HCT116 (cell line): ENCODE data around the gene CLDN9. TPM values are rescaled to one million over a fixed set of nuclear protein-coding genes. Genes with fewer than 3 reads are reported as not detected.

Source experiments
- ATAC-seq: fragments of 200-7000 bp; cut with Tn5 transposase; 2 replicates; pipeline ENCODE4 v1.9.1; 2020; ENCODE audit warnings: mild to moderate bottlenecking, moderate library complexity
- BruUV-seq: library from RNA; stranded (reverse); fragments of 400-500 nt; replicated peaks from 2 replicates; lab custom pipeline; 2021; lab: Mats Ljungman, UMichigan
- CTCF ChIA-PET: fragments of 300-600 bp; sonication (Branson Sonifier 250); formaldehyde crosslinking; loops from one replicate; lab custom pipeline; 2021; ENCODE audit warnings: antibody characterized with exemption; lab: Charles Lee
- POLR2A ChIA-PET: fragments of 300-600, 350-600 bp; sonication (Branson Sonifier 250); formaldehyde crosslinking; loops from one replicate; lab custom pipeline; 2021; ENCODE audit warnings: antibody characterized with exemption; lab: Charles Lee
- RAD21 ChIA-PET, 2 experiments: fragments of 300-600 bp; sonication (Branson Sonifier 250); formaldehyde crosslinking; loops; one replicate each; lab custom pipeline; 2023; ENCODE audit warnings: low total read pairs in 2 of 2; ENCODE audit not compliant: uncharacterized antibody in 2 of 2, unreplicated experiment in 2 of 2, low non-redundant PET in 1 of 2; lab: Charles Lee
- DNase-seq: peaks from one replicate; pipeline ENCODE4 v3.0.0-alpha.2; 2010; ENCODE audit warnings: low read depth, low spot score
- H2AFZ ChIP-seq: fragments of 200-600 bp; shearing (Covaris generic), sonication (generic); 2 replicates; pipeline ENCODE4 v1.6.1; 2017; ENCODE audit warnings: low read depth, mixed run types, mixed read lengths, antibody characterized with exemption, low read length; ENCODE audit not compliant: poor library complexity, severe bottlenecking
- H3K27ac ChIP-seq: 2 replicates; pipeline ENCODE4 v1.5.1; 2012; ENCODE audit warnings: low read depth, low read length
- H3K27me3 ChIP-seq: fragments of 200-600 bp; sonication (generic); 2 replicates; pipeline ENCODE4 v1.6.1; 2016; ENCODE audit warnings: mixed run types, low read length, mixed read lengths; ENCODE audit not compliant: insufficient read depth
- H3K36me3 ChIP-seq, 2 experiments: fragments of 200-500 bp in 1 of 2; fragments of 200-600 bp in 1 of 2; sonication (Bioruptor generic) in 1 of 2; sonication (generic) in 1 of 2; 2 replicates each; pipeline versions ENCODE4 v1.5.1 to v1.6.1; 2014 to 2016; ENCODE audit warnings: low read length in 2 of 2, inconsistent platforms in 1 of 2, mixed read lengths in 1 of 2, mixed run types in 1 of 2; ENCODE audit not compliant: insufficient read depth in 2 of 2, control insufficient read depth in 1 of 2
- H3K4me1 ChIP-seq, 2 experiments: fragments of 200-600 bp in 1 of 2; sonication (generic) in 1 of 2; 2 replicates each; pipeline versions ENCODE4 v1.5.1 to v1.6.1; 2012 to 2017; ENCODE audit warnings: low read length in 2 of 2, inconsistent platforms in 1 of 2, mild to moderate bottlenecking in 1 of 2, mixed read lengths in 1 of 2, mixed run types in 1 of 2, moderate library complexity in 1 of 2; ENCODE audit not compliant: insufficient read depth in 2 of 2, control insufficient read depth in 1 of 2
- H3K4me2 ChIP-seq: fragments of 200-600 bp; sonication (generic); 2 replicates; pipeline ENCODE4 v1.6.1; 2017; ENCODE audit warnings: mixed run types, low read length, mixed read lengths
- H3K4me3 ChIP-seq, 2 experiments: fragments of 200-600 bp in 1 of 2; sonication (generic) in 1 of 2; replicated peaks in 1 of 2; 2 replicates each; pipeline ENCODE4 v1.5.1; 2011 to 2016; ENCODE audit warnings: low read length in 2 of 2, control low read depth in 1 of 2, low read depth in 1 of 2, mild to moderate bottlenecking in 1 of 2, mixed read lengths in 1 of 2, mixed run types in 1 of 2
- H3K79me2 ChIP-seq: fragments of 200-600 bp; sonication (generic); 2 replicates; pipeline ENCODE4 v1.6.1; 2017; ENCODE audit warnings: mild to moderate bottlenecking, mixed run types, low read length, moderate library complexity, mixed read lengths; ENCODE audit not compliant: insufficient read depth
- H3K9ac ChIP-seq: fragments of 200-600 bp; sonication (generic); 2 replicates; pipeline ENCODE4 v1.6.1; 2016; ENCODE audit warnings: low read length, mixed read lengths
- H3K9me2 ChIP-seq: fragments of 200-600 bp; sonication (generic), shearing (Covaris generic); 2 replicates; pipeline ENCODE4 v1.6.1; 2017; ENCODE audit warnings: mixed run types, mild to moderate bottlenecking, moderate library complexity; ENCODE audit not compliant: insufficient read depth
- H3K9me3 ChIP-seq, 2 experiments: fragments of 200-500 bp in 1 of 2; fragments of 200-600 bp in 1 of 2; sonication (Bioruptor generic) in 1 of 2; sonication (generic) in 1 of 2; 2 replicates each; pipeline ENCODE4 v1.6.1; 2014 to 2017; ENCODE audit warnings: low read length in 2 of 2, mixed read lengths in 2 of 2, inconsistent platforms in 1 of 2, low read depth in 1 of 2, mild to moderate bottlenecking in 1 of 2, mixed run types in 1 of 2, moderate library complexity in 1 of 2; ENCODE audit not compliant: control insufficient read depth in 1 of 2, insufficient read depth in 1 of 2
- H4K20me1 ChIP-seq: fragments of 200-600 bp; sonication (generic), shearing (Covaris generic); 2 replicates; pipeline ENCODE4 v1.6.1; 2017; ENCODE audit warnings: mixed run types, mild to moderate bottlenecking, moderate library complexity; ENCODE audit not compliant: insufficient read depth
- CBX3 ChIP-seq: IDR thresholded peaks from 2 replicates; pipeline ENCODE4 v1.6.1; 2012; ENCODE audit warnings: low read depth
- CTCF ChIP-seq, 3 experiments: fragments of 200-600 bp in 1 of 3; sonication (generic) in 1 of 3; IDR thresholded peaks in 2 of 3; conservative IDR thresholded peaks in 1 of 3; 2 replicates each; pipeline ENCODE4 v1.5.1; 2012 to 2017; ENCODE audit warnings: low read depth in 2 of 3, low read length in 2 of 3, antibody characterized with exemption in 1 of 3, borderline replicate concordance in 1 of 3, control low read depth in 1 of 3, mild to moderate bottlenecking in 1 of 3, mixed read lengths in 1 of 3, mixed run types in 1 of 3, moderate library complexity in 1 of 3; ENCODE audit not compliant: insufficient read depth in 1 of 3
- EGR1 ChIP-seq: IDR thresholded peaks from 2 replicates; pipeline ENCODE4 v1.6.1; 2012; ENCODE audit warnings: low read depth
- EZH2 ChIP-seq: fragments of 200-600 bp; sonication (generic); IDR thresholded peaks from 2 replicates; pipeline ENCODE4 v1.6.1; 2017; ENCODE audit warnings: antibody characterized with exemption, mixed run types
- EZH2phosphoT487 ChIP-seq: fragments of 200-600 bp; IDR thresholded peaks from 2 replicates; pipeline ENCODE4 v1.6.1; 2018; ENCODE audit warnings: antibody characterized with exemption, borderline replicate concordance
- FOSL1 ChIP-seq: IDR thresholded peaks from 2 replicates; pipeline ENCODE4 v1.6.1; 2012; ENCODE audit warnings: low read depth
- JUND ChIP-seq: IDR thresholded peaks from 2 replicates; pipeline ENCODE4 v1.6.1; 2012
- MAX ChIP-seq: IDR thresholded peaks from 2 replicates; pipeline ENCODE4 v1.6.1; 2012
- POLR2A ChIP-seq: IDR thresholded peaks from 2 replicates; pipeline ENCODE4 v1.7.0; 2011; ENCODE audit warnings: borderline replicate concordance; ENCODE audit not compliant: insufficient read depth, insufficient read length; ENCODE audit errors: extremely low read depth
- REST ChIP-seq: IDR thresholded peaks from 2 replicates; pipeline ENCODE4 v1.6.1; 2012; ENCODE audit warnings: low read depth
- SIN3A ChIP-seq: IDR thresholded peaks from 2 replicates; pipeline ENCODE4 v1.6.1; 2012; ENCODE audit warnings: low read depth
- SP1 ChIP-seq: IDR thresholded peaks from 2 replicates; pipeline ENCODE4 v1.6.1; 2012; ENCODE audit warnings: low read depth
- SRF ChIP-seq: IDR thresholded peaks from 2 replicates; pipeline ENCODE4 v1.6.1; 2012; ENCODE audit warnings: low read depth
- TCF7L2 ChIP-seq: IDR thresholded peaks from 2 replicates; pipeline ENCODE4 v1.7.0; 2011; ENCODE audit warnings: borderline replicate concordance, inconsistent platforms; ENCODE audit not compliant: insufficient read depth, insufficient read length; ENCODE audit errors: extremely low read depth
- YY1 ChIP-seq: IDR thresholded peaks from 2 replicates; pipeline ENCODE4 v1.6.1; 2011; ENCODE audit warnings: low read length, low read depth, moderate library complexity, mild to moderate bottlenecking; ENCODE audit not compliant: insufficient replicate concordance; ENCODE audit errors: extremely low read depth
- ZNF274 ChIP-seq: fragments of 200-500 bp; sonication (Bioruptor generic); IDR thresholded peaks from 2 replicates; pipeline ENCODE4 v1.6.1; 2014; ENCODE audit warnings: mild to moderate bottlenecking, low read depth, low read length, inconsistent platforms
- intact Hi-C: fragments of 100-400 bp; cut with micrococcal nuclease; formaldehyde crosslinking; loops from 2 replicates; pipeline ENCODE4 v1.10.0; 2022
- total RNA-seq: library from RNA; stranded (reverse); gene quantifications from one replicate; pipeline ENCODE4 v1.2.1, GENCODE V29; 2021; ENCODE audit not compliant: unreplicated experiment
- TF ChIP-seq, protein P1 (sequence below): IDR thresholded peaks from 2 replicates; pipeline ENCODE4 v1.6.1; 2011; ENCODE audit warnings: mild to moderate bottlenecking, low read length, moderate library complexity; ENCODE audit not compliant: insufficient replicate concordance; ENCODE audit errors: extremely low read depth
- TF ChIP-seq, protein P2 (sequence below): IDR thresholded peaks from 2 replicates; pipeline ENCODE4 v1.6.1; 2012

The CLDN9 gene
- total RNA-seq, 1 experiment from 2014 or later = 0.76 TPM

DNA sequence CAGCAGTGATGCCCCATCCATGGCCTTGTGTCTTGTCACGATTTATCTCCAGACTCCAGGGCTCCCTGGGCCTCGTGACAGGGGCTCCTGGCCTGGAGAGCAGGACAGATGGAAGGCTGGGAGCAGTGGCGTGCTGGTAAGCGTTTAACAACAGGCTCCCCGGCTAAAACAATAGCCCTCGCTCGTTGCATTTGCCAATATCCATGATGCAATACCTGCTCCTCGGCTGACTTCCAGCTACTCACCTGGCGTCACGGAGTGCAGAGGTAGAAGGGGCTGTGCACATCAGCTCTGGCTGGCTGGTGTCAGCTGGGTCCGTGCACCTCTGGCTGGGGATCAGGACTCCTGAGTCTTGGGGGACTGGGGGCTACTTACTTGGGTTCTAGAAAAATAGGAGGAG, 25.5 kb downstream of the CLDN9 start:
- Histone ChIP-seq H3K4me1 (peaks cover 24 to 59% of the 10 kb centered on the region in 2 experiments), H3K79me2 (no peaks in the 10 kb centered on the region), H3K9me3 (no peaks in the 10 kb centered on the region), H3K36me3 (no peaks in the 10 kb centered on the region), H3K27me3 (no peaks in the 10 kb centered on the region), H3K4me2 (no peak overlapping the region), H3K27ac (no peak overlapping the region), H4K20me1 (no peaks in the 10 kb centered on the region), H2AFZ (no peak overlapping the region), H3K9me2 (no peaks in the 10 kb centered on the region), H3K9ac (no peak overlapping the region), H3K4me3 (no peak overlapping the region)
- TF ChIP-seq EGR1 (no peak), SRF (no peak), FOSL1 (no peak), SP1 (no peak), EZH2 (no peak), TCF7L2 (no peak), REST (no peak), POLR2A (no peak), EZH2phosphoT487 (no peak), ZNF274 (no peak), SIN3A (no peak), CBX3 (no peak), YY1 (no peak), MAX (no peak), JUND (no peak), CTCF (IDR thresholded peaks at IDR 0.05 in 2 of 3, conservative IDR thresholded peaks at IDR 0.05 in 1 of 3; ENCODE audit: borderline replicate concordance in 1 of 3, insufficient read depth in 1 of 3, low read depth in 2 of 3, low read length in 2 of 3) (no peak)
- TF ChIP-seq, protein P1, sequence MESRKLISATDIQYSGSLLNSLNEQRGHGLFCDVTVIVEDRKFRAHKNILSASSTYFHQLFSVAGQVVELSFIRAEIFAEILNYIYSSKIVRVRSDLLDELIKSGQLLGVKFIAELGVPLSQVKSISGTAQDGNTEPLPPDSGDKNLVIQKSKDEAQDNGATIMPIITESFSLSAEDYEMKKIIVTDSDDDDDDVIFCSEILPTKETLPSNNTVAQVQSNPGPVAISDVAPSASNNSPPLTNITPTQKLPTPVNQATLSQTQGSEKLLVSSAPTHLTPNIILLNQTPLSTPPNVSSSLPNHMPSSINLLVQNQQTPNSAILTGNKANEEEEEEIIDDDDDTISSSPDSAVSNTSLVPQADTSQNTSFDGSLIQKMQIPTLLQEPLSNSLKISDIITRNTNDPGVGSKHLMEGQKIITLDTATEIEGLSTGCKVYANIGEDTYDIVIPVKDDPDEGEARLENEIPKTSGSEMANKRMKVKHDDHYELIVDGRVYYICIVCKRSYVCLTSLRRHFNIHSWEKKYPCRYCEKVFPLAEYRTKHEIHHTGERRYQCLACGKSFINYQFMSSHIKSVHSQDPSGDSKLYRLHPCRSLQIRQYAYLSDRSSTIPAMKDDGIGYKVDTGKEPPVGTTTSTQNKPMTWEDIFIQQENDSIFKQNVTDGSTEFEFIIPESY = no peak
- TF ChIP-seq, protein P2, sequence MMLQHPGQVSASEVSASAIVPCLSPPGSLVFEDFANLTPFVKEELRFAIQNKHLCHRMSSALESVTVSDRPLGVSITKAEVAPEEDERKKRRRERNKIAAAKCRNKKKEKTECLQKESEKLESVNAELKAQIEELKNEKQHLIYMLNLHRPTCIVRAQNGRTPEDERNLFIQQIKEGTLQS = no peak
- BruUV-seq = no TSS peak
- no peak for DNase-seq
- POLR2A ChIA-PET = interaction anchor here (2.0 kb wide), 1 partner anchor 10 kb away, joined by 16 read pairs; no protein-coding TSS in a partner anchor
- RAD21 ChIA-PET = no interaction called here
- ATAC-seq = no peak
- CTCF ChIA-PET = interaction anchor here (1.9 kb wide), 1 partner anchor 10 kb away, joined by 15 read pairs; no protein-coding TSS in a partner anchor
- intact Hi-C loops = no loop called here
